Peyer's patch (tissue), 4 donors: ENCODE measurements around the gene KCNQ1.

Experiments
- CTCF ChIP-seq, 6 experiments: fragments of 450-650 bp in 4 of 6; fragments of 200-600 bp in 2 of 6; sonication (generic) in 1 of 6; IDR thresholded peaks; one replicate each; pipeline ENCODE4 v1.5.1; 2017 to 2019; ENCODE audit warnings: antibody characterized with exemption in 6 of 6, mild to moderate bottlenecking in 3 of 6, moderate library complexity in 1 of 6
- POLR2A ChIP-seq, 2 donors: fragments of 450-650 bp; IDR thresholded peaks; one replicate each; pipeline ENCODE4 v1.5.1; 2017; ENCODE audit warnings: antibody characterized with exemption in 2 of 2, mild to moderate bottlenecking in 2 of 2, moderate library complexity in 2 of 2

- TF ChIP-seq CTCF (IDR thresholded peaks at IDR 0.05) (no peak), POLR2A (IDR thresholded peaks at IDR 0.05) (no peak)
Measured at GRCh38 chr11:2754008-2754407, 309.2 kb downstream of the KCNQ1 start.
